ENCODE results near the gene FBXO41.

GRCh38 chr2:73269686-73270465 is 14.4 kb downstream of the FBXO41 start:
- TF ChIP-seq EZH2 (IDR thresholded peaks at IDR 0.05; ENCODE audit: borderline replicate concordance, insufficient read depth, low read length, poor library complexity, severe bottlenecking) = no peak
- no peak for TF ChIP-seq TAF1 (IDR thresholded peaks at IDR 0.05; ENCODE audit: low read depth)
- TF ChIP-seq CTCF (IDR thresholded peaks at IDR 0.05; ENCODE audit: poor library complexity, severe bottlenecking) = no peak
- TF ChIP-seq RAD21 (conservative IDR thresholded peaks at IDR 0.05) = no peak

Measured in neural cell (in vitro differentiated cells).